GM21423 (cell line): ENCODE measurements around the gene SHISA6.

ENCODE experiments used
- ATAC-seq: cut with Tn5 transposase; IDR thresholded peaks from one replicate; pipeline ENCODE4 v1.9.1; 2021; ENCODE audit warnings: mild to moderate bottlenecking, moderate library complexity; ENCODE audit not compliant: unreplicated experiment

SHISA6 gene

DNA sequence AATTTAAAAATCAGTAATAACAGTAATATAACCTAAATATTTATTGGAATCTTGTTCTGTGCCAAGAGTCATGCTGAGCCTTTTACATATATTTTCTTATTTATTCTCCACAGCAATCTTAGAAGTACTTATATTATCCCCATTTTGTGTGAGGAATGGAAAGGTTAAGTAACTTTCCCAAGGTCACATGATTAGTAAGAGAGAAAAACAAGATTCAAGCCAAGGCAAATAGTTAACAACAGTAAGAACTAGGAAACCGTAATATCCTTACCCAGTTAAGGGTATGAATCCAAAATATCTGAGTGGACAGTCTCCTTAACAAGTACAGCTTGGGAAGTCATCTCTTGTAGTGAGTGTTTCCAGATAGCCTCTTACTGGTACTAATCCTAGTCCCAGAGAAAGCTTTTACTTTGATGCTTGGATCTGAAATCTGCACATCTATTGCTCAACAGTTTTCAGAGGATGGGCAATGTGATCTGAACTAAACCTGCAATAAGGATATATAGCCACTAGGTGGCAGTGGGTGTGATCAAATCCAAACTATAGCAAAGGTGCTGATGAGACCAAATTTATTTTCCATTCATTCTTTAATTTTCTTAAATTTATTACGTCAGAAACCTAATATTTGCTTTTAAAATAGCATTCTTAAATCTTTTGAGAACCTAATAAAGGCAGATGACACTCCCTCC lies 23.3 kb downstream of the SHISA6 start:
- no peak for ATAC-seq

DNA sequence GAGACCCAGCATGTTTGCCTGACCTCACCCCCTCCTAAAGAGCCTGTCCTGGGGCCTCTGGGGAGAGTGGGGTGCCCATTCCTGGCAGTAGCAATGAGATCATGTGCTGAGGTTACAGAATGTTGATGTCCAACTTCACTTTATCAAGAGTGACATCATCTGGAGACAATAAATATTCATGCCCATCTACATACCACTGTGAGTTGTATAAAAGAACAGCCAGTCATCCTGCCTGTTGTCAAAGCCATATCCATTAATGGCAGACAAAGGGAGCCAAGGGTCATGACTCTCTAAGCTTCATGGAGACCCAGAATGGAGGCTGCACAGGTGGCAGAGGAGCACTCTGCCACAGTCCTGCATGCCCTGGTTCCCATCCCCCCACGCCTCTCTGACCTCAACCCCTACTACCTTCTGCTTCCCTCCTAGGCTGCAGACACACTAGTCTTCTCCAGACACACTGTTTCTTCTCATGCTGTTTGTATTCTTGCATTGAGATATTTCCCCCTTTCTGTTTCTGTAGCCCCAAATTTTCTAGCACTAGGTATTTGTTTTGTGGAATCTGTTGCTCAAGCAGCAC lies 27.1 kb downstream of the SHISA6 start:
- ATAC-seq, result no peak

DNA sequence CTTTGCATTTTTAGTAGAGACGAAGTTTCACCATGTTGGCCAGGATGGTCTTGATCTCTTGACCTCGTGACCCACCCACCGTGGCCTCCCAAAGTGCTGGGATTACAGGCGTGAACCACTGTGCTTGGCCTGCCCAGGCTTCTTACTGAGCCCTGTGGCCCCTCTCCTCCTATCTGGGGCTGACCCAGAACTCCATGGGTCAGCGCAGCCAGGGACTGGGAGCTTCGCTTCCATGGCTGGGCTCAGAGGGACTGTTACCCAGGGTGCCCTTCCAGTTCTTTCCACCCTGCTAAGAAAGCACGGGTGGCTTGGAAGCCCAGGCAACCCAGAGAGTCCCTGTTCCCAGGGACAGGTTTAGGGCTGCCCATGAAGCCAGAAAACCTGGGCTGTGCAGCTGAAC lies 28.2 kb downstream of the SHISA6 start:
- no peak for ATAC-seq

DNA sequence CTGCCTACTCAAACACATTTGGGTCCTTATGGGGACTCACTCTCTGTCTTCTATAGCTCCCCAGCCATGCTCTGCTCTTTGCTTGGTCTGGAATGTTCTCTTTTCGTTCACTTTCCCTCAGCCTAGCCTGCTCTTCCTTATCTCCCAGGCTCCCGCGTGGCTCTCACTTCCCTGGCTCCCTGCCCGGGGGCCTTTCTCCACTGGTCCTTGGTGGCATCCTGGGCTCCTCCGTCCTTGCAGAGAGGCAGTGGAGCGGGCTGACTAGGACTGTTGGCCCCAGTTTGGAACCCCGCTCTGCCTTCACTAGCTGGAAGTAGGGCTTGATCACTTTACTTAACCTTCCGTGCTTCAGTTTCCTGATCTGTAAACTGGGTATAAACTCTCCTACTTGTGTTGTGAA lies 31.2 kb downstream of the SHISA6 start:
- no peak for ATAC-seq

DNA sequence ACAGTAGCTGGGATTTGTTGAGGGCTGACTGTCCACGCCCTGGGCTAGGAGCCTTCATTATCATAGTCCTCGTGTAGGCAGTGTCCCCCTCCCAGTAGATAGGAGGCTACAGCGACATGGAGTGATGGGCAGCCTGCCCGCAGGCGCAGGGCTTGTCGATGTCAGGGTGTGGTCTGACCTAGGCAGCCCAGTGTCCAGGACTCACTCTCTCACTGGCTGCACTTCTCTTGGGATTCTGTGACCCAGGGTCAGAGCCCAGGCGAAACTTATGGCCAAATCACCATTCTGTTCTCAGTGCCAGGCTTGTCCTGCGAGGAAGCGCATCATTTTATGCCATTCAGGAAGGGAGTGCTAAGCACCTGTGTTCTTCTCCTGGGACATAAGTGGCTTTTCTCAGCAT lies 32.6 kb downstream of the SHISA6 start:
- ATAC-seq, result no peak

DNA sequence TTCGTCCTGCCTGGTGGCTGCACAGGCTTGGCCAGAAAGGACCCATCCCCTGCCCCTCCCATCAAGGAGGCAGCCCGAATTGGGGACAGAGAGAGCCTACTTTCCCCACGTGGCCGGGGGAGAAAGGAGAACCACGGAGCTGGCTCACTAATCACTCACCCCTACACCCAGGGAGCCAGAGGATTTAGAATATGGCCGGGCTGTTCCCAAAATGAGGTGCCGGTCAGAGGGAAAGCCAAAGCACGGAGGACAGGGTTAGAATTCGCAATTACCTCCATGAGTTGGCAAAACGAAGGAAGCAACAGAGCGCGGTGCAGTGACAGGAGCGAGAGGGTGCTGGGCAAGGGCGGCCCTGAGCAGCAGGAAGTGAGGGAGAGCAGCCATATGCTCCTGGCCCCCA lies 33.1 kb downstream of the SHISA6 start:
- ATAC-seq, result no peak

DNA sequence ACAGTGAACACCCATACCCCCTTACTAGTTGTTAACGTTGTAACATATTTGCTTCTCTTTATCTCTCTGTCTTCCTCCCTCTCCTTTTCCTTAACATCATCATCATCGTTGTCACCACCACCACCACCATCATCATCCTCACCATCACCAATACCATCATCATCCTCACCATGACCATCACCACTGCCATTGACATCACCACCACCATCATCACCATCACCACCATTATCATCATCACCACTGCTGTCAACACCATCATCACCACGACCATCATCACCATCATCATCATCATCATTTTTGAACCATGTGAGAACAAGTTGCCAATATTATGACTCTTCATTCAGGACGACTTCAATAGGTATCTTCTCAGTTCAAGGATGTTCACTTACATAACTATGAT lies 35.5 kb downstream of the SHISA6 start:
- no peak for ATAC-seq

DNA sequence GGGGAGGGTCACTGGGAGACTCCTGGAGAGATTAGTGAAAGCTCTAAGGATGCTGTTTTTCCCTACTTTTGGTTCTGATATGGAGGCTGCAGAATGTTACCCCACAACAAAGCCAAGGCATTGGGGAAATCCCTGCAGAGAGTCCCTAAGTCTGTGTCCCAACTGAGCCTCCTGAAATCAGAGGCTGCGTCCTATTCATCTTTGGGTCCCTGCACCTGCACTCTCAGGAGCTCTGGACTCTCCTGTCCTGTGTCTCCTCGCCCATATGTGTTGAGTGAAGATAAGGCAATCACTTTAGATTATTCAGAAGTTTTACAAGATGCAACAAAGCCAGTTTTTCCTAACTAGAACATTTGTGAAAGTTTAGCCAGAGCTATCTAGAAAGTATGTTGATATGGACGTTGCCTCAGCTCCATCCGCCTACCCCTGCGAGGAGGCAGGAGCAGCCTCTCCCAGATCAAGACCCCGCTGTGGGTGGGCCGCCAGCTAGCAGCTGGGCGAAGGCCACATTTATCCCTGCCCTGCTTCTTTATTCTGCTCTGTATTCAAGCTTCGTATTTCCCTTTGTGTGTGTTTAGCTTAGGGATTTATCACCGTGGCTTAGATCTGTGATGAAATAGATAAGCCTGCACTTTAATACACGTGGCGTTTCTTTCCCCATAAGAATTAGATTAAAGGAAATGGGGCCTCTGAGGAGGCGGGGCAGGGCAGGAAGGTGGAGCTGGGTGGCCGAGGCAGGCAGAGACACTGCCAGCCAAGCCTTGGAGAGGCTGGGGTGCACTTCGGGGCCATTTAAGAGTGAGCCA lies 37.4 kb downstream of the SHISA6 start:
- no peak for ATAC-seq

DNA sequence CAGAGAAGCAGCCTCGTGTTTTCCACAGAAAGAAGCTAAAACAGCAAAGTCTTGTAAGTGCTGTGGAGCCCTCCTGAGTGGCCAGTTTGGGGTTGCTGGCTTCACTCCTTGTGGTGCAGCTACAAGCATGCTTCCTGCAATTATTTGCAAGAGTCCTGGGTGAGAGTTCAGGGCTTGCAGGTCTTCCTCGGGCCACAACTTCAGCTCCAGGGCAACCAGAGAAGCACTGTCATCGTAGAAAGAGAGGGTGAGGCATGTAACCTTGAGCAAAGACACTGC lies 37.9 kb downstream of the SHISA6 start:
- ATAC-seq, result no peak

DNA sequence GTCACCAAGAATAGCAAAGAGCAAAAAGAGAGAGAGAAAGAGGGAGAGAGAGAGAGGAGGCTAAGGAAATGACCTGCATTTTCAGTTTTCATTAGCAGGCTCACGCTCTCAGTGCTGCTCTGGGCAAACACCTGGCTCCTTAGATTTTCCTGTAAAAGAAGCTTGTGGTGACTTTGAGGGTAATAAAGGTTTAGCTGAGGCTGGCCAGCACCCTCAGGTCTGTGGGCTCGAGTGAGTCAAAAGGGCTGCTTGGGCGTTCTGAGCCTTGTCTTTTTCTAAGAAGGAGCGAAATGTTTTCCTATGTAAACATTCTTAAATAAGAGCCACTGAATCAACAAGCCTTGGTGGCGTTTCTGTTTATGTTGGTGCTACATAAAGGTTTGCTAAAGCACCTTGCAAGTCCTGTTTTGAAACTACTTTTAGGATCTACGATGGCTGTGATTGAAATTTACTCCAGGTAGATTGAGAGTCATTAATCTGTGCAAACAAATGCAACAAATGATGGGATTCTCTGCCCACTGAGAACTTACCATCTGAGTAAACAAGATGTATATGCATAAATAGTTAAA lies 38.8 kb downstream of the SHISA6 start:
- no peak for ATAC-seq

DNA sequence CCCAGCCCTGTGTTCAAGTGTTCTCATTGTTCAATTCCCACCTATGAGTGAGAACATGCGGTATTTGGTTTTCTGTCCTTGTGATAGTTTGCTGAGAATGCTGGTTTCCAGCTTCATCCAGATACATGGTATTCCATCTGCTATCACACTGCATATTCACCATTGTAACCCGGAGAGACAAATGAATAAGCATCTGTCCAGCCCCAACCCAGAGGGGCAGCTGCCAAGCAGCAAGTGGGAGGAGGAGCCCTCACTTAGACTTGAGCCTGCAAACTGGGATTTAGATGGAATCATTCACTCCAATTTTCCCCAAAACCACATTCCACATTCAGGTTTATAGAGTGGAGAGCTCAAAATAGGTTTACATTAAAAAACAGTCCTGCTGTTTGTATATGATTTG lies 41.6 kb downstream of the SHISA6 start:
- no peak for ATAC-seq

DNA sequence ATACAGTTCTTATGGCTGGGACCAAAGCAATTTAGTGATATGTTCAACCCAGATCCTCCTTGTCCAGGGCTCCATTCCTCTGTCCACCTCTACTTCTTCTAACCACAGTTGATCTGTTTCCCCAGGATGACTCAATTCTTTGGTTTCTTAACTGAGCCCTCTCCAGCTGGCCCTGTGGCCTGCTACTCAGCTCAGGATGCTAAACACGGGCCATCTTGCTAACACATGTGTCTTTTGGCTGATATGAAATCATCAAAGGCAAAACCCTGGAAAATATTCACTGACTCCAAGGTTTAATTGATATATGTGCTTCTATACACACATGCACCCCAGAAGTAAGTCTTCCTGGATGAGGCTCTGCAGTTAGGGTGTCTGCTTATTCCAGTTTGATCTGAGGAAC lies 43.8 kb downstream of the SHISA6 start:
- ATAC-seq, result no peak

DNA sequence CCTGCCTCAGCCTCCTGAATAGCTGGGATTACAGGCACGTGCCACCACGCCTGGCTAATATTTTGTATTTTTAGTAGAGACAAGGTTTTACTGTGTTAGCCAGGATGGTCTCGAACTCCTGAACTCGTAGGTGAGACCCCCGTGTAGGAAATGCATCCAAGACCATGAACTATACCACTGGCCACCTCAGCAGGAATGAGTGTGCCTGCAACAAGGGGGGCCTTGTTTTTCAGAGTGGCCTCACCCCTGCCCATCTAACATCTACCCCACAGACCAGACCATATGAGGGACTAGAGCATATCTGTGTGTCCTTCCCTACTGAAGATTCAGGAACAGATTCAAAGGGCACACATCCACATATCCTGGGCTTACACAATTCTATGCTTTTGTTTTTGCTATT lies 44.9 kb downstream of the SHISA6 start:
- ATAC-seq, result no peak

DNA sequence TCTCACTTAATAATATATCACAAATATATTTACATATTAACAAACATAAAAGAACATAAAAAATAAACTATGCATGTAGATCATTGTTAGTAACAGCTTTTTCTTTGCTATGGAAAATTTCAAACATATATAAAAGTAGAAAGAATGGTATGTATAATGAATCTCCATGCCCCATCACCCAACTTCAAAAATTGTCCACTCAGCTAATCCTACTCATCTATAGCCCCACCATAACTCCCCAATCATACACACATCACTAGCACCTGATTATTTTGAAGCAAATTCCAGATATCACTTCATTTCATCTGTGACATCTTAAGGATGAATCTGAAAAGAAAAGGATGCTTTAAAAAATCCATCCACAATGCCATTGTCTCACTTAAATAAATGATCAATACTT lies 46.8 kb downstream of the SHISA6 start:
- no peak for ATAC-seq

DNA sequence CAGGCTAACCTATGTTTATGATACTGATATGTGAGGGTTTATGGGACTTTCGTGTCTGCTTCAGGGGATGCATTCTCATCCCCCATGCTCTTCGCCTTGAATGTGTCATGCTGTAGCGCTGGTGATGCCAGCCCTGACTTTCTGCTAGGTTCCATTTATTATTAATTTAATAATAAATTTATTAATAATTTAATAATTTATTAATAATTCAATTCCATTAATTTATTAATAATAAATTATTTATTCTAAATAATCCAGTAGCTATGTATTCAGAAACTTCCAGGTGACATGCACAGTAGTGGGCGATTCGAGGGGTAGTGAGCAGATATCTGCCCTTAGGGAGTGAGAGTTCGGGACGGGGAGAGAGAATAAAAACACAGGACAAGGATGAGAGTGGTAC lies 49.8 kb downstream of the SHISA6 start:
- no peak for ATAC-seq

DNA sequence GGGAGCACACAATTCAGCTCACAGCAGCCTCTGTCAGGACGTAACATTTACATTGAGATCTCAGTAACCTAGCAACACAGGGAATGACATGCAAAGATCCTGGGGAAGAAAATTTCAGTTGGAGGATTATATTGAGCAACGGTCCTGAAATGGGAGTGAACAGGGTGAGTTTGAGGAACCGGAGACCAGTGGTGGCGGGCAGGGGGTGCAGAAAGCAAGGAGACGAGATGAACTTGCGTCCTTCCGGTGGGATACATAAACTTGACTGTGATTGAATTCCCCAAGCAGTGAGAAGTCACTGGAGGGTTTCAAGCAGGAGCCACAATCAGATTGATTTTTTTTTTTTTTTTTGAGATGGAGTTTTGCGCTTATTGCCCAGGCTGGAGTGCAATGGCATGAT lies 51.5 kb downstream of the SHISA6 start:
- ATAC-seq, result no peak

DNA sequence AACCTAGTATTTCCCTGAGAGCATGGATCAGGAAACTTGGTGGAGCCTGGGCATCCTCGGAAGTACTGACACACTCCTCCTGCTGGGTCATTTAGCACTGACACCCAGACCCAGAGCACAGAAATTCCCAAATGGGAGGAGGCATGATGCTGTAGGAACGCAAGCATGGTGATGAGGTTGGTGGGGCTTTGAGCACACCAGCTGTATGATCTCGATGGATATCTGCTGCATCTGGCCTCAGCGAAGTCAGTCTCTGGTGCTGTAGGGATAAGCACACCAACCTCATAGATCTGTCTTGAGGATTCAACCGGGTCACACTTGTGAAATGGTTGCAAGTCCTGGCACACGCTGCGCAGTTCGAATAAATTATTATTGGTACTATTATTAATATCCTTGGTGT lies 52.5 kb downstream of the SHISA6 start:
- ATAC-seq, result no peak

DNA sequence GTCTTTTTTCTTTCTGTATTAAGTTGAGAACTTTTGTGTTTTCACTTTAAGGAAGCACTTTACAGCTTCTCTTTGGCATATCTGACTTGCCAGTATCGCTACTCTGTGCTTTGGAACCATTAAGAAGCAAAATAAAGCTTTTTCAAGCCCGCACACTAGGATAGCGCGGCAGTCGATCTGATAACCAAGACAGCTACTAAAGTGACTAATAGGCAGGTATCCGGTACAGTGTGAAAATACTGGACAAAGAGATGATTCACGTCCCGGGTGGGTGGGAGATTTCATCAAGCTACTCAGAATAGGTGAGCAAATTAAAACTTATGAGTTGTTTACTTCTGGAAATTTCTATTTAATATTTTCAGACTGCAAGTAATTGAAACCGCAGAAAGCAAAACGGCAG lies 53.8 kb downstream of the SHISA6 start:
- ATAC-seq, result no peak

DNA sequence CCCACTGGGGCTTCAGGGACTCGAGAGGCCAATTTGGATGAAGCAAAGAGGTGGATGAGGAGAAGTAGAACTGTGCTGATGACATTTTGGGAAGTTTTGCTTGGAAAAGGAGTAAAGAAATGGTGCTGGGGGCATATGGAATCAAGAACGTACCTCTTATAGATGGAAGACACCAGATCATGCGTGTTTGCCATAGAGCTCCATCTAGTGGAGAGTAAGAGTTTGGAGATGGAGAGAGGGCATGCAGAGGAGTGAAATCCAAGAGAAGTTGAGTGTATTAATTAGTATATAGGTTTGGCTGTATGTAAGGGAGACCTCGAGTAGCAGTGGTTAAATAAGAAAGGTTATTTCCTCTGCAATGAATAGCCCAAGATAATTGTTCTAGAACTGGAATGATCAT lies 56.0 kb downstream of the SHISA6 start:
- no peak for ATAC-seq

DNA sequence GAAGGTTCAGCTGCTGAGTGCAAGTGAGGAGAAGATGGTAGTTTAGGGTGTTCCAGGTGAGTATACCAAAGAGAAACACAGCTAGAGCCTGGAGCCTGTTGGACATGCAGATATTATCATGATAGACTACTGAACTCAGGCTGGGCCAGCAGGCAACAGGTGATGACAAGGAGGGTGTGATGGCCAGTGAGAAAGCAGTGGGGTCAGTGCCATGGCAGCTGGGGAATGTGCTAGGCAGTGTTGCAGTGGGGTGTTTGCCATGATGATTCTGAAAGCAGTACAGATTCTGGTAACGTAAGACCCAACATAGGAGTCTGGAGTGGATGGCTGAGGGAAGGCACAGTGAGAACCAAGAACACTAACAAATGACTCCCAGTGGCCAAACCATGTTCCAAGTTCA lies 57.4 kb downstream of the SHISA6 start:
- no peak for ATAC-seq

DNA sequence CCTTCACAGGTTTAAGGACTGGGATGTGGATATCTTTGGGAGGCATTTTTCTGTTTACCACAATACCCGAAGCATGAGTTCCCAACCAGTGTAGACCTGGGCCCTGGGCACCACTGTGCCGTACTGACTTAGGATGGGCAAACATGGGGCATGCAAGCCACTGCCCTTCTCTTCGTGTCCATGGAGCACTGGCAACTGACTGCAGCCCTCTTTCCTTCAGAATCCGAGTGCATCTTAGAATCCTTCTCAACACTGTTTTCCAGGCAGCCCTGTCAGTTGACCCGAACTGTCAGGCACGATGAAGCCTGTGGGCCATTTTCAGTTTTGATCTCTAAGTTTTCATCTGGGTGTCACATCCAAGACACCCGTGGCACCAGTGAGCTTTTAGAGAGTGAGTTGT lies 59.2 kb downstream of the SHISA6 start:
- no peak for ATAC-seq

DNA sequence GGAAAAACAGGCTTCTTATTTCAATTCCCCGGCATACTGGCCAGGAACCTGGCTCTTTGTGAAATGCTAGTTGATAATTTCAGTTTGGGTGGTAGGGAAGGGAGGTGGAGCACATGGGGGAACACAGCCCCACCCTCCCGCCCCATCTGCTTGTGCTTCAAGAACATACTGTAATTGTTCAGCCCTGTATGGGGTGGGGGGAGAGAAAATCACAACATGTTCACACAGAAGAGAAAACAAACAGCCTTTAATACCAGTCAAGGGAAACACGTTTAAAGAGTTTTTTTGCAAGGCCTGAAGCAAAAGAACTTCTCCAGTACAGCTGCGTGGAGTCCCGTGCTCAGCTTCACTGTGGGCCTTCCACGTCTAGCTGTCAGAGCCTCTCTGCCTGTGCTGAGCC lies 59.7 kb downstream of the SHISA6 start:
- ATAC-seq, result no peak
